ENCODE results near the gene LRP8. TPM values are rescaled to one million over a fixed set of nuclear protein-coding genes. Genes with fewer than 3 reads are reported as not detected.

The LRP8 gene
- total and polyA plus RNA-seq, 9 of the 15 experiments (the other 6 are each of a cell fraction or from before 2014, with no cell fraction given), result 7.1 to 56.1 (median 31.3) TPM

DNA sequence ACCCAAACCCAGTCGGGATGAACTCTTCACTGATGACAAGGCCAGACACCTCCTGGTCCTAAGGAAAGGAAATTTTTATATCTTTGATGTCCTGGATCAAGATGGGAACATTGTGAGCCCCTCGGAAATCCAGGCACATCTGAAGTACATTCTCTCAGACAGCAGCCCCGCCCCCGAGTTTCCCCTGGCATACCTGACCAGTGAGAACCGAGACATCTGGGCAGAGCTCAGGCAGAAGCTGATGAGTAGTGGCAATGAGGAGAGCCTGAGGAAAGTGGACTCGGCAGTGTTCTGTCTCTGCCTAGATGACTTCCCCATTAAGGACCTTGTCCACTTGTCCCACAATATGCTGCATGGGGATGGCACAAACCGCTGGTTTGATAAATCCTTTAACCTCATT, 117.5 kb downstream of the LRP8 start:
- in situ Hi-C loops (cut with MboI), result no loop called here
- intact Hi-C loops (cut with micrococcal nuclease), result no loop called here
- DNase-seq (ENCODE audit: extremely low read depth in 1 of 4, low spot score in 3 of 4), result no peak
- CTCF ChIA-PET (ENCODE audit: low intra/inter-chr PET ratio), result no interaction called here
- Histone ChIP-seq H3K4me3 (no peak overlapping the region), H2AFZ (ENCODE audit: low read depth, low read length) (no peak overlapping the region), H3K9ac (ENCODE audit: insufficient read depth in 1 of 2, low read depth in 2 of 2, low read length in 2 of 2) (no peak overlapping the region), H3K79me2 (ENCODE audit: control insufficient read depth, insufficient read depth, low read length) (no peaks in the 10 kb centered on the region), H3K9me3 (replicated peaks; ENCODE audit: control insufficient read depth, insufficient read depth, low read depth, low read length) (peaks cover 15% of the 10 kb centered on the region), H3K9me1 (ENCODE audit: control insufficient read depth, insufficient read depth, low read length) (no peaks in the 10 kb centered on the region), H3K27ac (ENCODE audit: extremely low read depth, low read depth, low read length) (no peak overlapping the region), H3K27me3 (ENCODE audit: control insufficient read depth in 2 of 2, insufficient read depth in 2 of 2, low read length in 2 of 2) (no peaks in the 10 kb centered on the region), H3K4me1 (replicated peaks in 1 of 2; ENCODE audit: control insufficient read depth in 2 of 2, insufficient read depth in 2 of 2, low read length in 2 of 2) (no peaks in the 10 kb centered on the region), H3K4me2 (ENCODE audit: insufficient read depth, low read length) (no peak overlapping the region), H3K36me3 (ENCODE audit: control insufficient read depth, insufficient read depth, low read length) (peaks cover 57% of the 10 kb centered on the region), H4K20me1 (replicated peaks; ENCODE audit: control insufficient read depth, insufficient read depth, low read length) (no peaks in the 10 kb centered on the region)
- 70% methylated on average over 7 of the region's 7 CpGs for WGBS (ENCODE audit: insufficient coverage, low coverage, missing lambda C conversion rate)
- BruUV-seq (replicated peaks), result no TSS peak
- ATAC-seq, result no peak
- no peak for FAIRE-seq
- POLR2A ChIA-PET, result interaction anchor here (0.6 to 2.4 kb wide), 2 partner anchors 15 to 26 kb away, joined by 4 to 13 read pairs; no protein-coding TSS in a partner anchor
- TF ChIP-seq, protein P1, sequence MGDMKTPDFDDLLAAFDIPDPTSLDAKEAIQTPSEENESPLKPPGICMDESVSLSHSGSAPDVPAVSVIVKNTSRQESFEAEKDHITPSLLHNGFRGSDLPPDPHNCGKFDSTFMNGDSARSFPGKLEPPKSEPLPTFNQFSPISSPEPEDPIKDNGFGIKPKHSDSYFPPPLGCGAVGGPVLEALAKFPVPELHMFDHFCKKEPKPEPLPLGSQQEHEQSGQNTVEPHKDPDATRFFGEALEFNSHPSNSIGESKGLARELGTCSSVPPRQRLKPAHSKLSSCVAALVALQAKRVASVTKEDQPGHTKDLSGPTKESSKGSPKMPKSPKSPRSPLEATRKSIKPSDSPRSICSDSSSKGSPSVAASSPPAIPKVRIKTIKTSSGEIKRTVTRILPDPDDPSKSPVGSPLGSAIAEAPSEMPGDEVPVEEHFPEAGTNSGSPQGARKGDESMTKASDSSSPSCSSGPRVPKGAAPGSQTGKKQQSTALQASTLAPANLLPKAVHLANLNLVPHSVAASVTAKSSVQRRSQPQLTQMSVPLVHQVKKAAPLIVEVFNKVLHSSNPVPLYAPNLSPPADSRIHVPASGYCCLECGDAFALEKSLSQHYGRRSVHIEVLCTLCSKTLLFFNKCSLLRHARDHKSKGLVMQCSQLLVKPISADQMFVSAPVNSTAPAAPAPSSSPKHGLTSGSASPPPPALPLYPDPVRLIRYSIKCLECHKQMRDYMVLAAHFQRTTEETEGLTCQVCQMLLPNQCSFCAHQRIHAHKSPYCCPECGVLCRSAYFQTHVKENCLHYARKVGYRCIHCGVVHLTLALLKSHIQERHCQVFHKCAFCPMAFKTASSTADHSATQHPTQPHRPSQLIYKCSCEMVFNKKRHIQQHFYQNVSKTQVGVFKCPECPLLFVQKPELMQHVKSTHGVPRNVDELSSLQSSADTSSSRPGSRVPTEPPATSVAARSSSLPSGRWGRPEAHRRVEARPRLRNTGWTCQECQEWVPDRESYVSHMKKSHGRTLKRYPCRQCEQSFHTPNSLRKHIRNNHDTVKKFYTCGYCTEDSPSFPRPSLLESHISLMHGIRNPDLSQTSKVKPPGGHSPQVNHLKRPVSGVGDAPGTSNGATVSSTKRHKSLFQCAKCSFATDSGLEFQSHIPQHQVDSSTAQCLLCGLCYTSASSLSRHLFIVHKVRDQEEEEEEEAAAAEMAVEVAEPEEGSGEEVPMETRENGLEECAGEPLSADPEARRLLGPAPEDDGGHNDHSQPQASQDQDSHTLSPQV (IDR thresholded peaks at IDR 0.05), result no peak
- TF ChIP-seq SLC30A9 (CRISPR knock-in tag; IDR thresholded peaks at IDR 0.05) (no peak), ARID1B (IDR thresholded peaks at IDR 0.05) (no peak), DPF2 (IDR thresholded peaks at IDR 0.05) (no peak), ZNF282 (CRISPR knock-in tag; IDR thresholded peaks at IDR 0.05) (no peak), PHB2 (IDR thresholded peaks at IDR 0.05; ENCODE audit: low read depth) (no peak), POLR3A (IDR thresholded peaks at IDR 0.05; ENCODE audit: borderline replicate concordance, extremely low read depth, insufficient read depth, insufficient read length) (no peak), PHF20 (IDR thresholded peaks at IDR 0.05; ENCODE audit: partially characterized antibody) (no peak), ZBTB8A (IDR thresholded peaks at IDR 0.05; ENCODE audit: partially characterized antibody) (no peak)
- TF ChIP-seq, protein P2, sequence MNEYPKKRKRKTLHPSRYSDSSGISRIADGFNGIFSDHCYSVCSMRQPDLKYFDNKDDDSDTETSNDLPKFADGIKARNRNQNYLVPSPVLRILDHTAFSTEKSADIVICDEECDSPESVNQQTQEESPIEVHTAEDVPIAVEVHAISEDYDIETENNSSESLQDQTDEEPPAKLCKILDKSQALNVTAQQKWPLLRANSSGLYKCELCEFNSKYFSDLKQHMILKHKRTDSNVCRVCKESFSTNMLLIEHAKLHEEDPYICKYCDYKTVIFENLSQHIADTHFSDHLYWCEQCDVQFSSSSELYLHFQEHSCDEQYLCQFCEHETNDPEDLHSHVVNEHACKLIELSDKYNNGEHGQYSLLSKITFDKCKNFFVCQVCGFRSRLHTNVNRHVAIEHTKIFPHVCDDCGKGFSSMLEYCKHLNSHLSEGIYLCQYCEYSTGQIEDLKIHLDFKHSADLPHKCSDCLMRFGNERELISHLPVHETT (CRISPR knock-in tag; conservative IDR thresholded peaks at IDR 0.05 in 1 of 2, IDR thresholded peaks at IDR 0.05 in 1 of 2), result no peak
- TF ChIP-seq, protein P3, sequence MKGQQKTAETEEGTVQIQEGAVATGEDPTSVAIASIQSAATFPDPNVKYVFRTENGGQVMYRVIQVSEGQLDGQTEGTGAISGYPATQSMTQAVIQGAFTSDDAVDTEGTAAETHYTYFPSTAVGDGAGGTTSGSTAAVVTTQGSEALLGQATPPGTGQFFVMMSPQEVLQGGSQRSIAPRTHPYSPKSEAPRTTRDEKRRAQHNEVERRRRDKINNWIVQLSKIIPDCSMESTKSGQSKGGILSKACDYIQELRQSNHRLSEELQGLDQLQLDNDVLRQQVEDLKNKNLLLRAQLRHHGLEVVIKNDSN (CRISPR knock-in tag; IDR thresholded peaks at IDR 0.05), result no peak
- TF ChIP-seq, protein P4, sequence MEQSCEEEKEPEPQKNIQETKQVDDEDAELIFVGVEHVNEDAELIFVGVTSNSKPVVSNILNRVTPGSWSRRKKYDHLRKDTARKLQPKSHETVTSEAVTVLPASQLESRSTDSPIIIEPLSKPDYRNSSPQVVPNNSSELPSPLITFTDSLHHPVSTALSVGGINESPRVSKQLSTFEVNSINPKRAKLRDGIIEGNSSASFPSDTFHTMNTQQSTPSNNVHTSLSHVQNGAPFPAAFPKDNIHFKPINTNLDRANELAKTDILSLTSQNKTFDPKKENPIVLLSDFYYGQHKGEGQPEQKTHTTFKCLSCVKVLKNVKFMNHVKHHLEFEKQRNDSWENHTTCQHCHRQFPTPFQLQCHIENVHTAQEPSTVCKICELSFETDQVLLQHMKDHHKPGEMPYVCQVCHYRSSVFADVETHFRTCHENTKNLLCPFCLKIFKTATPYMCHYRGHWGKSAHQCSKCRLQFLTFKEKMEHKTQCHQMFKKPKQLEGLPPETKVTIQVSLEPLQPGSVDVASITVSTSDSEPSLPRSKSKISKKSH (CRISPR knock-in tag; IDR thresholded peaks at IDR 0.05), result no peak
- TF ChIP-seq, protein P5, sequence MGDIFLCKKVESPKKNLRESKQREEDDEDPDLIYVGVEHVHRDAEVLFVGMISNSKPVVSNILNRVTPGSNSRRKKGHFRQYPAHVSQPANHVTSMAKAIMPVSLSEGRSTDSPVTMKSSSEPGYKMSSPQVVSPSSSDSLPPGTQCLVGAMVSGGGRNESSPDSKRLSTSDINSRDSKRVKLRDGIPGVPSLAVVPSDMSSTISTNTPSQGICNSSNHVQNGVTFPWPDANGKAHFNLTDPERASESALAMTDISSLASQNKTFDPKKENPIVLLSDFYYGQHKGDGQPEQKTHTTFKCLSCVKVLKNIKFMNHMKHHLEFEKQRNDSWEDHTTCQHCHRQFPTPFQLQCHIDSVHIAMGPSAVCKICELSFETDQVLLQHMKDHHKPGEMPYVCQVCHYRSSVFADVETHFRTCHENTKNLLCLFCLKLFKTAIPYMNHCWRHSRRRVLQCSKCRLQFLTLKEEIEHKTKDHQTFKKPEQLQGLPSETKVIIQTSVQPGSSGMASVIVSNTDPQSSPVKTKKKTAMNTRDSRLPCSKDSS (IDR thresholded peaks at IDR 0.05; ENCODE audit: low read depth, partially characterized antibody), result no peak

Data from K562 (cell line).